Immature natural killer cell (primary cell): Measurements from ENCODE around the gene MGAT4A. TPM values are rescaled to one million over a fixed set of nuclear protein-coding genes. Genes with fewer than 3 reads are reported as not detected.
"Not testable (repeated sequence)": the region's sequence is repeated elsewhere in the genome, so short reads cannot be mapped to it uniquely, and the experiment has no call there.

ENCODE experiments used
- DNase-seq, 3 donors: peaks; one replicate each; pipeline ENCODE4 v3.0.0; 2022; ENCODE audit warnings: mixed read lengths in 1 of 3
- H3K27ac Mint-ChIP-seq, 6 donors: one replicate each; pipeline ENCODE4 v1.8.0; 2020; ENCODE audit warnings: mixed read lengths in 6 of 6, mild to moderate bottlenecking in 5 of 6, inconsistent platforms in 4 of 6, moderate library complexity in 3 of 6
- H3K27me3 Mint-ChIP-seq, 3 donors: one replicate each; pipeline ENCODE4 v1.8.0; 2020 to 2021; ENCODE audit warnings: low read depth in 3 of 3, mild to moderate bottlenecking in 3 of 3, mixed read lengths in 3 of 3, moderate library complexity in 3 of 3, inconsistent platforms in 1 of 3
- H3K36me3 Mint-ChIP-seq, 3 donors: one replicate each; pipeline ENCODE4 v1.8.0; 2020; ENCODE audit warnings: mixed read lengths in 3 of 3, inconsistent platforms in 2 of 3, mild to moderate bottlenecking in 2 of 3
- H3K4me1 Mint-ChIP-seq, 2 donors: one replicate each; pipeline ENCODE4 v1.8.0; 2020; ENCODE audit warnings: inconsistent platforms in 2 of 2, mild to moderate bottlenecking in 2 of 2, mixed read lengths in 2 of 2, moderate library complexity in 1 of 2
- H3K4me3 Mint-ChIP-seq, 5 donors: one replicate each; pipeline ENCODE4 v1.8.0; 2020; ENCODE audit warnings: mild to moderate bottlenecking in 5 of 5, mixed read lengths in 5 of 5, inconsistent platforms in 3 of 5, moderate library complexity in 3 of 5
- H3K9me3 Mint-ChIP-seq, 6 donors: one replicate each; pipeline ENCODE4 v1.8.0; 2020; ENCODE audit warnings: mild to moderate bottlenecking in 6 of 6, mixed read lengths in 6 of 6, inconsistent platforms in 4 of 6, moderate library complexity in 3 of 6
- polyA plus RNA-seq, 3 donors: library from polyadenylated mRNA; unstranded; fragments of 300-500 nt; fragmentation: Illumina TruSeq; gene quantifications; one replicate each; pipeline ENCODE4 v1.2.3, GENCODE V29; 2021

The MGAT4A gene
- polyA plus RNA-seq, 3 donors from 2014 or later: 113 to 155 (median 128) TPM

- no peak for DNase-seq
- Mint-ChIP-seq H3K4me1 (peaks cover 75 to 77% of the 10 kb centered on the region in 2 donors), H3K27me3 (peaks cover 3 to 6% (median 3%) of the 10 kb centered on the region in 3 donors), H3K9me3 (no peaks in the 10 kb centered on the region), H3K27ac (peak overlapping the region; percentile 47 to 97 (median 75)), H3K36me3 (peaks cover 0 to 4% (median 0%) of the 10 kb centered on the region in 3 donors), H3K4me3 (peak overlapping the region; percentile 27 to 91 (median 57))
Observed at GRCh38 chr2:98769784-98770183, 38.9 kb upstream of the MGAT4A start.

- H3K27ac Mint-ChIP-seq: peak overlapping the region; percentile 80 to 96 (median 87)
- H3K4me3 Mint-ChIP-seq: peak overlapping the region; percentile 18 to 68 (median 55)
- peaks cover 74 to 77% of the 10 kb centered on the region in 2 donors for H3K4me1 Mint-ChIP-seq
- no peak for DNase-seq
- peaks cover 3 to 6% (median 3%) of the 10 kb centered on the region in 3 donors for H3K27me3 Mint-ChIP-seq
- no peaks in the 10 kb centered on the region for H3K9me3 Mint-ChIP-seq
- peaks cover 0 to 4% (median 0%) of the 10 kb centered on the region in 3 donors for H3K36me3 Mint-ChIP-seq
Observed at GRCh38 chr2:98769114-98769476, 38.2 kb upstream of the MGAT4A start.

- peak overlapping the region; percentile 80 to 96 (median 87) for H3K27ac Mint-ChIP-seq
- peaks cover 73 to 79% of the 10 kb centered on the region in 2 donors for H3K4me1 Mint-ChIP-seq
- H3K9me3 Mint-ChIP-seq: no peaks in the 10 kb centered on the region
- H3K4me3 Mint-ChIP-seq: peak overlapping the region; percentile 18 to 68 (median 55)
- DNase-seq: peak in 1 of 3 donors; percentile 11
- H3K36me3 Mint-ChIP-seq: peaks cover 0 to 4% (median 0%) of the 10 kb centered on the region in 3 donors
- H3K27me3 Mint-ChIP-seq: peaks cover 3 to 6% (median 3%) of the 10 kb centered on the region in 3 donors
Observed at GRCh38 chr2:98768384-98769113, 37.6 kb upstream of the MGAT4A start.

- Mint-ChIP-seq H3K36me3 (no peaks in the 10 kb centered on the region), H3K27ac (no peak overlapping the region), H3K27me3 (no peaks in the 10 kb centered on the region), H3K4me3 (no peak overlapping the region), H3K9me3 (no peaks in the 10 kb centered on the region), H3K4me1 (peaks cover 47 to 59% of the 10 kb centered on the region in 2 donors)
- no peak for DNase-seq
Observed at GRCh38 chr2:98764499-98764898, 33.6 kb upstream of the MGAT4A start.

- H3K4me3 Mint-ChIP-seq: no peak overlapping the region
- peaks cover 0 to under 1% (median 0%) of the 10 kb centered on the region in 3 donors for H3K27me3 Mint-ChIP-seq
- peak overlapping the region in 1 of 6 donors; percentile 24 for H3K27ac Mint-ChIP-seq
- DNase-seq: no peak
- peaks cover 43 to 59% of the 10 kb centered on the region in 2 donors for H3K4me1 Mint-ChIP-seq
- no peaks in the 10 kb centered on the region for H3K36me3 Mint-ChIP-seq
- H3K9me3 Mint-ChIP-seq: no peaks in the 10 kb centered on the region
Observed at GRCh38 chr2:98763209-98763951, 32.4 kb upstream of the MGAT4A start.

GRCh38 chr2:98761909-98762308 lies 31.0 kb upstream of the MGAT4A start:
- no peak overlapping the region for H3K4me3 Mint-ChIP-seq
- no peaks in the 10 kb centered on the region for H3K9me3 Mint-ChIP-seq
- H3K27ac Mint-ChIP-seq: peak overlapping the region in 3 of 6 donors; percentile 9 to 48 (median 33)
- no peaks in the 10 kb centered on the region for H3K36me3 Mint-ChIP-seq
- peaks cover 46 to 61% of the 10 kb centered on the region in 2 donors for H3K4me1 Mint-ChIP-seq
- no peak for DNase-seq
- peaks cover 0 to 4% (median 2%) of the 10 kb centered on the region in 3 donors for H3K27me3 Mint-ChIP-seq

- H3K9me3 Mint-ChIP-seq: no peaks in the 10 kb centered on the region
- H3K27me3 Mint-ChIP-seq: peaks cover 0 to 4% (median 2%) of the 10 kb centered on the region in 3 donors
- no peaks in the 10 kb centered on the region for H3K36me3 Mint-ChIP-seq
- H3K4me1 Mint-ChIP-seq: peaks cover 43 to 56% of the 10 kb centered on the region in 2 donors
- no peak for DNase-seq
- H3K4me3 Mint-ChIP-seq: no peak overlapping the region
- peak overlapping the region in 5 of 6 donors; percentile 14 to 81 (median 24) for H3K27ac Mint-ChIP-seq
Observed at GRCh38 chr2:98761267-98761781, 30.4 kb upstream of the MGAT4A start.

- Mint-ChIP-seq H3K27ac (peak overlapping the region; percentile 70 to 89 (median 86)), H3K27me3 (peaks cover 0 to 4% (median 2%) of the 10 kb centered on the region in 3 donors)
Observed at GRCh38 chr2:98759827-98760625, 29.1 kb upstream of the MGAT4A start.

GRCh38 chr2:98759338-98759737 lies 28.4 kb upstream of the MGAT4A start:
- Mint-ChIP-seq H3K36me3 (no peaks in the 10 kb centered on the region), H3K4me3 (peak overlapping the region; percentile 30 to 68 (median 33)), H3K27ac (peak overlapping the region; percentile 70 to 89 (median 86)), H3K9me3 (no peaks in the 10 kb centered on the region), H3K4me1 (peaks cover 37 to 49% of the 10 kb centered on the region in 2 donors), H3K27me3 (peaks cover 0 to 4% (median 2%) of the 10 kb centered on the region in 3 donors)
- DNase-seq: peak; percentile 32 to 36 (median 35)

More at GRCh38 chr2:98759827-98760625, 29.1 kb upstream of the MGAT4A start:
- Mint-ChIP-seq H3K9me3 (no peaks in the 10 kb centered on the region), H3K4me3 (peak overlapping the region; percentile 30 to 68 (median 33)), H3K4me1 (peaks cover 38 to 49% of the 10 kb centered on the region in 2 donors), H3K36me3 (no peaks in the 10 kb centered on the region)
- DNase-seq: no peak

- H3K4me3 Mint-ChIP-seq: peak overlapping the region; percentile 80 to 90 (median 88)
- H3K36me3 Mint-ChIP-seq: no peaks in the 10 kb centered on the region
- H3K9me3 Mint-ChIP-seq: no peaks in the 10 kb centered on the region
- peak overlapping the region; percentile 90 to 99 (median 96) for H3K27ac Mint-ChIP-seq
- peak; percentile 62 to 66 (median 65) for DNase-seq
- H3K27me3 Mint-ChIP-seq: peaks cover 0 to 4% (median 2%) of the 10 kb centered on the region in 3 donors
- H3K4me1 Mint-ChIP-seq: peaks cover 34 to 44% of the 10 kb centered on the region in 2 donors
Observed at GRCh38 chr2:98757904-98758421, 27.0 kb upstream of the MGAT4A start.

- Mint-ChIP-seq H3K36me3 (no peaks in the 10 kb centered on the region), H3K27ac (no peak overlapping the region), H3K4me1 (peaks cover 20 to 25% of the 10 kb centered on the region in 2 donors), H3K4me3 (no peak overlapping the region), H3K9me3 (no peaks in the 10 kb centered on the region), H3K27me3 (peaks cover 3 to 9% (median 4%) of the 10 kb centered on the region in 3 donors)
- DNase-seq: no peak
Observed at GRCh38 chr2:98753801-98754200, 22.9 kb upstream of the MGAT4A start.

- not testable (repeated sequence) for DNase-seq, H3K9me3 Mint-ChIP-seq, H3K4me3 Mint-ChIP-seq, H3K27me3 Mint-ChIP-seq, H3K36me3 Mint-ChIP-seq, H3K27ac Mint-ChIP-seq
- peaks cover 16 to 20% of the 10 kb centered on the region in 2 donors for H3K4me1 Mint-ChIP-seq
Observed at GRCh38 chr2:98752711-98753110, 21.8 kb upstream of the MGAT4A start.

GRCh38 chr2:98751748-98752147 lies 20.8 kb upstream of the MGAT4A start:
- no peak overlapping the region for H3K27ac Mint-ChIP-seq

More at GRCh38 chr2:98751748-98752147, 20.8 kb upstream of the MGAT4A start:
- H3K36me3 Mint-ChIP-seq: no peaks in the 10 kb centered on the region
- H3K4me3 Mint-ChIP-seq: no peak overlapping the region
- no peaks in the 10 kb centered on the region for H3K9me3 Mint-ChIP-seq
- no peak for DNase-seq
- H3K4me1 Mint-ChIP-seq: peaks cover 9 to 15% of the 10 kb centered on the region in 2 donors
- H3K27me3 Mint-ChIP-seq: peaks cover 2 to 4% (median 4%) of the 10 kb centered on the region in 3 donors
